ENCODE measurements around the gene SHISA9. TPM values are rescaled to one million over a fixed set of nuclear protein-coding genes. Genes with fewer than 3 reads are reported as not detected.

SHISA9 gene
- total and polyA plus RNA-seq, 7 donors, result under 0.01 to 8.6 (median 3.1) TPM

- H3K27ac ChIP-seq, result peak overlapping the region in 2 of 4 donors; percentile 7 to 42
- no peaks in the 10 kb centered on the region for H3K36me3 ChIP-seq
- peaks cover 22 to 66% (median 36%) of the 10 kb centered on the region in 3 donors for H3K27me3 ChIP-seq
- WGBS, 2 donors, result 5 to 13% methylated on average over 38 of the region's 38 CpGs
- no peak for DNase-seq
- peaks cover 0 to 31% (median 17%) of the 10 kb centered on the region in 4 donors for H3K4me1 ChIP-seq
- intact Hi-C loops (cut with DNase I), result no loop called here
- TF ChIP-seq POLR2A (IDR thresholded peaks at IDR 0.05) (no peak), POLR2AphosphoS5 (IDR thresholded peaks at IDR 0.05) (no peak), EP300 (IDR thresholded peaks at IDR 0.05) (no peak)
- TF ChIP-seq, protein P1, sequence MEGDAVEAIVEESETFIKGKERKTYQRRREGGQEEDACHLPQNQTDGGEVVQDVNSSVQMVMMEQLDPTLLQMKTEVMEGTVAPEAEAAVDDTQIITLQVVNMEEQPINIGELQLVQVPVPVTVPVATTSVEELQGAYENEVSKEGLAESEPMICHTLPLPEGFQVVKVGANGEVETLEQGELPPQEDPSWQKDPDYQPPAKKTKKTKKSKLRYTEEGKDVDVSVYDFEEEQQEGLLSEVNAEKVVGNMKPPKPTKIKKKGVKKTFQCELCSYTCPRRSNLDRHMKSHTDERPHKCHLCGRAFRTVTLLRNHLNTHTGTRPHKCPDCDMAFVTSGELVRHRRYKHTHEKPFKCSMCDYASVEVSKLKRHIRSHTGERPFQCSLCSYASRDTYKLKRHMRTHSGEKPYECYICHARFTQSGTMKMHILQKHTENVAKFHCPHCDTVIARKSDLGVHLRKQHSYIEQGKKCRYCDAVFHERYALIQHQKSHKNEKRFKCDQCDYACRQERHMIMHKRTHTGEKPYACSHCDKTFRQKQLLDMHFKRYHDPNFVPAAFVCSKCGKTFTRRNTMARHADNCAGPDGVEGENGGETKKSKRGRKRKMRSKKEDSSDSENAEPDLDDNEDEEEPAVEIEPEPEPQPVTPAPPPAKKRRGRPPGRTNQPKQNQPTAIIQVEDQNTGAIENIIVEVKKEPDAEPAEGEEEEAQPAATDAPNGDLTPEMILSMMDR (IDR thresholded peaks at IDR 0.05), result no peak
- H3K9me3 ChIP-seq, result no peaks in the 10 kb centered on the region
- H3K4me3 ChIP-seq, result peak overlapping the region; percentile 14 to 47 (median 36)
Observed at GRCh38 chr16:12903407-12904328, 2.3 kb downstream of the SHISA9 start.

DNA sequence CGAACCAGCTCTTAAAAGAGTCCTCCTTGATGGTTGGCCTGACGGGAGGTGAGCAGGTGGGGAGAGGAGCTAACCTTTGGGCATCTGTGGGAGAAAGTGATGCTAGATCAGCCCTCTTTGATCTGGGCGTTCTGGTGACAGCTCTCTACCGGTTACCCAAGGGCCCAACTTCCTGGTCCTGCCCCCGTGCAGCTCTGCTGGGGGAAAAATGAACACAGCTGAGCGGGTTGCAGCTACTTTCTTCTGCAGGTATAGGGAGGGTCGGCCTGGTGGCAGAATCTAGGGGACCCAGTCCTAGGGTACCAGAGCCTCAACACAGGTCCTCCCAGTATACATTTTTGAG is 2.9 kb downstream of the SHISA9 start:
- WGBS, 2 donors, result 20 to 28% methylated on average over 7 of the region's 7 CpGs
- H3K36me3 ChIP-seq, result no peaks in the 10 kb centered on the region
- intact Hi-C loops (cut with DNase I), result no loop called here
- no peaks in the 10 kb centered on the region for H3K9me3 ChIP-seq
- H3K27ac ChIP-seq, result peak overlapping the region in 1 of 4 donors; percentile 42
- H3K4me3 ChIP-seq, result peak overlapping the region in 3 of 4 donors; percentile 32 to 47 (median 39)
- no peak for DNase-seq
- TF ChIP-seq POLR2A (IDR thresholded peaks at IDR 0.05) (no peak), EP300 (IDR thresholded peaks at IDR 0.05) (no peak), POLR2AphosphoS5 (IDR thresholded peaks at IDR 0.05) (no peak)
- TF ChIP-seq, protein P1 (IDR thresholded peaks at IDR 0.05), result no peak
- H3K4me1 ChIP-seq, result peaks cover 0 to 31% (median 17%) of the 10 kb centered on the region in 4 donors
- peaks cover 22 to 65% (median 36%) of the 10 kb centered on the region in 3 donors for H3K27me3 ChIP-seq

DNA sequence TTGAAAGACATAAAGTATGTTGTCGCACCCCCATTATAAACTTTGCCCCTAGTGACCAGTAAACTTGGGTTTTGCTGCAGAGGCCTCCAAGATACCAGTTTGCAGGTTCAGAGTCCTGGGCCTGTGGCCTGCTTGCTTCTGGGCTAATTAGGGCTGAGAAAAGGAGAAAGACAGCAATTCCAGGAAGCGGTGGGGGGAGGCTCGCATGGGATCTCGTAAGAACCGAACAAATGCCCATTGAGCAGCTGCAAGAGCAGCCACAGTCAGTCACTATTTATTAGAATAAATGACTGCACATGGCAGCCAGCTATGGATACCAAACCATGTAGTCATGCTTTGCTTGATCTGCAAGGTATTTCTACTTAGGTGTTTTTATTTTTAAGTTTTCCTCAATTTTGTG is 4.9 kb downstream of the SHISA9 start:
- Histone ChIP-seq H3K36me3 (no peaks in the 10 kb centered on the region), H3K4me1 (peaks cover 0 to 29% (median 15%) of the 10 kb centered on the region in 4 donors)

DNA sequence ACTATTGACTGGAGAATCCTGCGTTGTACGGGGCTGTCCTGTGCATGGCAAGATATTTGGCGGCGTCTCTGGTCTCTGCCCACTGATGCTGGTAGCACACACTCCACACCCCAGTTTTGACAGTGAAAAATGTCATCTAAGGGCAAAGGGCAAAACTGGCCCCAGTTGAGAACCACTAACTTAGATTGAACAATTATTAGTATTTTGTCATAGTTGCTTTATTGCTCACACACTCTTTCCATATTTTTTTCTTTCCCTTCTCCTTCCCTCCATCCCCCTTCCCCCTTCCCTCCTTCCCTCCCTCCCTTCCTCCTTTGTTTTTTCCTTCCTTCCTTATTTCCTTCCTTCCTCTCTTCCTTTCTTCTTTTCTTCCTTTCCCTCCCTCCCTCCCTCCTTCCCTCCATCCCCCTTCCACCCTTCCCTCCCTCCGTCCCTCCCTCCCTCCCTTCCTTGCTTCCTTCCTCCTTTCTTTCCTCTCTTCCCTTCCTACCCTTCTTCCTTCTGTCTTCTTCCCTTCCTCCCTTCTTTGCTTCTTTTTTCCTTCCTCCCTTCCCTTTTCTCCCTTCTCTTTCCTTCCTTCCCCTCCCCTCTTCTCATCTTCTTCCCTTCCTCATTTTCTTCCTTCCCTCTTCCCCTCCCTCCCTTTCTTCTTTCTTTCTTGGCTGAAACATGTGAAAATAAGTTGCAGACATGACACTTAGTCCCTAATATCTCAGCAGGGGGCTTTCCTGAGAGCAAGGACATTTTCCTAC is 5.5 kb downstream of the SHISA9 start:
- Histone ChIP-seq H3K4me3 (no peak overlapping the region), H3K36me3 (no peaks in the 10 kb centered on the region), H3K27me3 (peaks cover 17 to 38% (median 24%) of the 10 kb centered on the region in 3 donors), H3K27ac (no peak overlapping the region), H3K4me1 (peaks cover 0 to 22% (median 12%) of the 10 kb centered on the region in 4 donors), H3K9me3 (no peaks in the 10 kb centered on the region)
- 82 to 87% methylated on average over 5 of the region's 5 CpGs for WGBS, 2 donors
- intact Hi-C loops (cut with DNase I), result no loop called here
- no peak for TF ChIP-seq EP300 (IDR thresholded peaks at IDR 0.05)
- TF ChIP-seq, protein P1 (IDR thresholded peaks at IDR 0.05), result no peak
- TF ChIP-seq POLR2A (IDR thresholded peaks at IDR 0.05), result no peak
- no peak for TF ChIP-seq POLR2AphosphoS5 (IDR thresholded peaks at IDR 0.05)
- DNase-seq, result no peak

More for the DNA sequence above, 4.9 kb downstream of the SHISA9 start:
- TF ChIP-seq EP300 (IDR thresholded peaks at IDR 0.05) (no peak), POLR2AphosphoS5 (IDR thresholded peaks at IDR 0.05) (no peak), POLR2A (IDR thresholded peaks at IDR 0.05) (no peak)
- TF ChIP-seq, protein P1 (IDR thresholded peaks at IDR 0.05), result no peak
- intact Hi-C loops (cut with DNase I), result no loop called here
- WGBS, 2 donors, result 61 to 65% methylated on average over 5 of the region's 5 CpGs
- Histone ChIP-seq H3K27ac (no peak overlapping the region), H3K9me3 (no peaks in the 10 kb centered on the region), H3K4me3 (no peak overlapping the region), H3K27me3 (peaks cover 19 to 45% (median 24%) of the 10 kb centered on the region in 3 donors)
- DNase-seq, result no peak
